GM19324 (cell line): Measurements from ENCODE around the gene KIAA1549.
"Not testable (repeated sequence)": the region's sequence is repeated elsewhere in the genome, so short reads cannot be mapped to it uniquely, and the experiment has no call there.

Experiments
- ATAC-seq: cut with Tn5 transposase; IDR thresholded peaks from one replicate; pipeline ENCODE4 v1.9.1; 2021; ENCODE audit warnings: mild to moderate bottlenecking, moderate library complexity; ENCODE audit not compliant: unreplicated experiment, low FRiP score

KIAA1549 gene

GRCh38 chr7:138945821-138946220, 35.4 kb downstream of the KIAA1549 start:
- ATAC-seq, result no peak

- ATAC-seq, result no peak
These were observed 36.0 kb downstream of the KIAA1549 start for GRCh38 chr7:138945154-138945553.

GRCh38 chr7:138944592-138944991, 36.6 kb downstream of the KIAA1549 start:
- no peak for ATAC-seq

GRCh38 chr7:138943061-138943460, 38.1 kb downstream of the KIAA1549 start:
- no peak for ATAC-seq

GRCh38 chr7:138941545-138941944, 39.6 kb downstream of the KIAA1549 start:
- no peak for ATAC-seq

GRCh38 chr7:138940602-138941001, 40.6 kb downstream of the KIAA1549 start:
- ATAC-seq, result not testable (repeated sequence)

GRCh38 chr7:138937484-138937883, 43.7 kb downstream of the KIAA1549 start:
- ATAC-seq, result no peak

GRCh38 chr7:138935465-138936011, 45.7 kb downstream of the KIAA1549 start:
- no peak for ATAC-seq

GRCh38 chr7:138934861-138935260, 46.3 kb downstream of the KIAA1549 start:
- ATAC-seq, result no peak

- ATAC-seq, result no peak
These were observed 46.8 kb downstream of the KIAA1549 start for GRCh38 chr7:138934367-138934766.

GRCh38 chr7:138932870-138933269, 48.3 kb downstream of the KIAA1549 start:
- ATAC-seq, result no peak

GRCh38 chr7:138932427-138932826, 48.8 kb downstream of the KIAA1549 start:
- no peak for ATAC-seq

GRCh38 chr7:138929969-138930368, 51.2 kb downstream of the KIAA1549 start:
- ATAC-seq, result no peak

- peak; percentile 14 for ATAC-seq
These were observed 55.0 kb downstream of the KIAA1549 start for GRCh38 chr7:138926241-138926612.

GRCh38 chr7:138924501-138925225, 56.5 kb downstream of the KIAA1549 start:
- ATAC-seq, result no peak

GRCh38 chr7:138921277-138921676, 59.9 kb downstream of the KIAA1549 start:
- ATAC-seq, result no peak

GRCh38 chr7:138919911-138920310, 61.3 kb downstream of the KIAA1549 start:
- ATAC-seq, result no peak

- no peak for ATAC-seq
These were observed 62.0 kb downstream of the KIAA1549 start for GRCh38 chr7:138919216-138919615.

GRCh38 chr7:138918756-138919155, 62.4 kb downstream of the KIAA1549 start:
- ATAC-seq, result no peak

GRCh38 chr7:138918176-138918575, 63.0 kb downstream of the KIAA1549 start:
- ATAC-seq, result no peak

- no peak for ATAC-seq
These were observed 63.4 kb downstream of the KIAA1549 start for GRCh38 chr7:138917771-138918170.

GRCh38 chr7:138916731-138917130, 64.5 kb downstream of the KIAA1549 start:
- no peak for ATAC-seq
